GM19099 (cell line): ENCODE data around the gene BOD1L1.

Experiments
- POLR2A ChIP-seq: IDR thresholded peaks from 3 replicates; pipeline ENCODE4 v1.6.1; 2011; ENCODE audit warnings: low read depth; ENCODE audit not compliant: insufficient read length; ENCODE audit errors: extremely low read depth

The BOD1L1 gene

DNA sequence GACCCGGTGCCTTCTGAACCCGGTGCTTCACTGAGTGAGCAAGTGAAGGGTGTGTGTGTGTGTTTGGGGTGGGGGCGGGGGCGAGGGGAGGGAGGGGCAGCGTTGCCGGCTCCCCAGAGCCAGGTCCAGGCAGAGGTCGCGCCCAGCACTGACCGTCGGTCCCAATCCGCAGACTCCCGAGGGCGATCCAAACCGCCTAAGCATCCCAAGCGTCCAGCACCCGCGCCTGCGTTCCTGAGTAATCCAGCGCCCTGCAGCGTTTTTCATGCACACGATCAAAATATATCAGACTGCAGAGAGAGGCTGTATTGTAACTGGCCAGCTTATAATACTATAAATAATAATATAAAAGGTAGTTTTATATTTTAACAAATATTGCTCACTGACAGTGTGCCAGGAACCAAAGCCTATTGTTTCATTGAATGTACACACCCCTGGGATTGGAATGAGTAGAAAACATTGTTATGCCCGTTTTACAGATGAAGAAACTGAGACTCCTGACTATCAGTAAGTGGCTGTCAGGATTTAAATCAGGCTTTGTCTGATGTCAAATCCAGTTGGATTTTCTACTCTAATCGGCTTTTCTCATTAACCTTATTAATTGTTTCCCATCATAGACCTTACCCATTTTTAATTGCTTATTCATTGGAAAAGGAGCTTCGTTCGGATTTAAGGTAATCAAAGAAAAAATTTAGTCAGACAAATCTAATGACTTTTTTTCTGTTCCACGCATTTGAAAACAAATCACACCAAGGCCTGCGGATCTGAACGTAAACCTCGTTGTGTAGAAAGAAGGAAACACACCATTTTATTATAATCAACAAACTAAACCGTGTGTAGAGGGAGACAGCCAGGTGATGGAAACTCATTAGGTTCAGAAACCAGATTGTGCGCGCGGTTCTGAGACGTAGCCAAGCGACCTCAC, 79.2 kb downstream of the BOD1L1 start:
- TF ChIP-seq POLR2A: no peak

DNA sequence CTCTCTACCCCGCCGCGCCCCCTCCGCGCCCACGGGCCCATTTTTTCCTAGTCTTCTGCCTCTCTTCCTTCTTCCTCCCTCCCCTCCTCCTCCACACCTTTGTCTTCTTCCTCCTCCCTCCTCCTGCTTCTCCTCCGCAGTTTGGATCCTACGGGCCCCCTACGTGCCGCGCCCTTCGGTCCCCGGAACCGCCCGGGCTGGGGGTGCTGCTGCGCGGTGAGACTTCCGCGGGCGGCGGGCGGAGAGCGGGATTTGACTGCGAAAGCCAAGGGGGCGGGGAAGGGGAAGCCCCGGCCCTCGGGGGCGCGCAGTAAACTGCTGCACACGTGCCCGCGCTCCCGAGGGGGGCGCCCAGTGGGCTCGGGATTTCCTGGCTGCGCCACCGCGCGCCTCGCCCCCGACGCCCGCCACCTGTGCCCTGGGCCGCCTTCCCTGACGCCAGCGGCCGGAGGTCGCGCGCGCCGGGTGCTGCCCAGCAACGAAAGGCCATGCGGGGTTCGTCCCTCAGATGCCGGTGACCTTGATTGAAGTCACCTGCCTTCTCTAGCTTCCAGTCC, 80.0 kb downstream of the BOD1L1 start:
- TF ChIP-seq POLR2A: no peak

DNA sequence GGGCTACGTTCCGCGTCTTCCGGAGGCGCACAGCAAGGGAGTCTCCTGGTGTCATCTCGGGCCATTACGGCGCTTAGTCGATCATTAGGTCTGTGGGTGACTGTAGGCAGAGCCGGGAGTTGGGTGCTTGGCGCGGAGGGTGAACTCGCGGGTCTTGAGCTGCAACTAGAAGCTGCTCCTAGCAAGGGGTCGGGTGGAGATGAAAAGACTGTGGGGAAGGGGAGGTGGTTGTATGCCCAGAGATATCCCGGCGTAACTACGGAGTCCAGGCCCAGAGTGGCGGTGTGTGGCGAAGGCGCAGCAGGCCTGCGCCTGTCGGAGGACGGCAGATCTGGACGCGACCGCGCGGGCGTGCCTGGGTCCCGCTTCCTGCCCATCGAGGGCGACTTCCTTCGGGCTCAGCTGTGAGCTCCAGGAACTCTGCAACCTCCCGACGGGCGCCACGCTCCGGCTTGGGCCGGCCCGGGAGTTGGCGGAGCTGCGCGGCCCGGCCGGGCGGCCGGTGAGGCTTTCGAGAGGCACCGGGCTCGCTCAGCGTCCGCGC, 80.5 kb downstream of the BOD1L1 start:
- TF ChIP-seq POLR2A: no peak

DNA sequence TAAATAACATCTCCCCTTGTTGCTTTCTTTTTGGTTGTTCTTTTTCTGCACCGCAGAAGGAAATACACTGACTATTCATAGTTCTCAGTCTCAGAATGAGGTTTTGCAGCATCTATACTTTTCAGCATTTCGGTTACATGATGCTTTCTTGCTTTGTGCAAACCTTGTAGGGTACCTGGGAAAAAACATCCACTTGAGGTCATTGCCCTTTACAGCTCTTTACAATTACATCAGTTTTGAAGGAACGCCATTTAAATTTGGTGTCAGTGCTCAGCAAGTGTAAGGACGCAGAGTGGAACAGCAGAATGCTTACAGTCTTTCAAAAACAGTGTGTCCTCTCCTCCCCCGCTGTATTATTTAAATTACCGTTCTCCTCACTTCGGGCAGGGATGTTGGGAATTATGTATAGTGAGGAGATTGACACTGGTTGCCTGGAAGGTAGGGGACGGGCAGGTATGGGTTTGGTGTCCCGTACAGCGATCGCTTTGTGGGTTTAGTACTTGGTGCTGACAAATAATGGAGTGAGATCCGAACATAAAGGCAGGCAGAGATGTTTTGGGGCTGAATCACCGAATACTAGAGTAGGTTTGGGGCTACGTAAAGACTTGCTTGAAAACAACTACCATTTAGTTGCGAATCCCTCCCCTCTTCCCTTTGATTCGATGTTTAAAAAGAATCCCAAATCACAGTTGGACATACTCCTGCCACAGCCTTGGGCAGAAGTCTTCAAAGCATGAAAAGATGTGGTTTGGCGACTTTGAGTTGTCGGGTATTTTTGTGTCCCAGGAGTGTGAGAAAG, 81.2 kb downstream of the BOD1L1 start:
- no peak for TF ChIP-seq POLR2A

DNA sequence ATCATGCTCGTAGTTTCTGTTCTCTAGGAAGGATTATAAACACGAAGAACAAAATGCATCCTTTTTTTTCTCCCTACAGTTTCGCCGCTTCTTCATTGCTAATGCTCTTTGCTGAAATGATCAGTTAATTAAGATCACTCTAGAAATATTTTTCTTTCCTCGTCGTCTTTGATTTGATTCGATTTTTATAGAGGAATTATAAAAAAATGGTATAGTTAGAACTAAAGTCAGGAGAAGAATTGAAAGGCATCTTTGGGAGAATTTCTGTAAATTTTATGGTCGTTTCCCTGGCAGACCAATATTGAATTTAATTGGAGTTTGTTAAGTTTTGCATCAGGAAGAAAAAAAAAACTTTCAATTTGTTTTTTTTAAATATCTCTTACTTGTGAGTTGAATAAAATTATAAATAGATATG, 82.1 kb downstream of the BOD1L1 start:
- no peak for TF ChIP-seq POLR2A

DNA sequence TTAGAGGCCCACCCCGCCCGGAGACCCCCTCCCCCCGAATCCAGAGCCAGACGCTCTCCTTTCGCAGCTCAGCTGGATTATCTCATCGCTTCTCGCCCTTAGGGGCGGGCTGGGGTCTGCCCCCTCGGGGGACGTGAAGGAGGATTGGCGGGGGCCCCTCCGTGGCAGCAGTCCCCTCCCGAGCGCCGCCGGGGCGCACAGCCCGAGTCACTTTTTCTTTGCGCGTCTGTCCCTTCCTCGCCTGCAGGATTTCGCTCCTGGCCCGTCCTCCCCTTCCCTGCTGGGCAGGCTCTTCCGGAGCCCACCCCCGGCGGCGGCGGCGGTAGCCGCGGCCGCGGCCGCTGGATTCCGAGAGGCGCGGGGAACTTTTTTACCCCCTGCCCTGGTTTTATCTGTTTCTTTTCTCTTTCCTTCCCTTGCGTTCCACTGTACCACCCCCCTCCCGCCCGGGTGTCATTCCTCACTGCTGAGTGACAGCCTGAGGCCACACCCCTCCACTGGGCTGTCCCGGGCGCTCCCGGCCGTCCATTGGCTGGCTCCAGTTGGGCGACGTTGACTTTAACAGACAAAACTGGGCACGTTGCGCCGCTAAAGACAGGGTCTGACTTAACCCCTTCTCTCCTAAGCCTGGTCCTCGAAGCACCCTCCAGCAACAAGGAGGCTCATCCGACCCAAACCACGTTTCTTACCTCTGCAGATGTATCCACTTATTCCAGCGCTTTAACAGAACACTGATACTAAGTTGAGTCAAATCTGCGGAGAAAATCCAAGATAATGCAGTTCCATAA, 82.7 kb downstream of the BOD1L1 start:
- TF ChIP-seq POLR2A: no peak

DNA sequence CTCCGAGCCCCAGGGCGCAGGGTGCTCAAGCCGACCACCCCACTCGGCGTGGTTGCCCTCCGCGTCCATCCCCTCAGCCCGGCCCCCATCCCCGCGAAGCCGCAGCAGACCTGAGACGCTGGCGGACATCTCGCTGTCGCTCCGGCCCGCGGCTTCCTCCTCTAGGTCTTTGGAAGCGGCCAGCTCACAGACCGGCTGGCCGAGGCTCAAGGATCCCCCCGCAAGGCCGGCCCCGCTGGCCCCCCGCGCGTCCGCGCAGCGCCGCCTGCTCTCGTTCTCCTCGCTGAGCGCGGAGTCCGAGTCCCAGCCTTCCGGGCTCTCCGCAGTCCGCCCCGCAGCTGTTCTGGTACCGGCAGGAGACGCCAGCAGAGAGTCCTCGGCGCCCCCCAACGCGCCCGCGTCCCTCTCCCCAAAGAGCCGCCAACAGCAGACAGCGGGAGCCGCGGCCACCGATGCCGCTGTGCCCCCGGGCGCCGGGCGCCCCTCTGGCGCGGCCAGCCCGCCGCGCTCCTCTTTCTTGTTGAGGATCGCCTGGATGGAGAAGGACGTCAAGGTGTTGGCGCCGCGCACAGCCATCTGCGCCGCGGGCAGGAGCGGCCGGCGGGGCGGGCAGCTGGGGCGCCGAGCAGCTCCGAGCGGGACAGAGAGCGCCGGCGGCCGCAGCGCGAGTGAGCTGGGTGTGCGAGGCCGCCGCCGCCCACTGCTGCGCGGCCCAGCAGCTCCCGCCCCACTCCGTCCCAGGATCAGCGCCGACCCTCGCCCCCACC, 83.5 kb downstream of the BOD1L1 start, which contains the start of gene NKX3-2:
NKX3-2 (minus strand) TSS at position 670 of the 767 bp plus-strand sequence; CDS start at position 576, 94 bp downstream.
- TF ChIP-seq POLR2A: no peak

DNA sequence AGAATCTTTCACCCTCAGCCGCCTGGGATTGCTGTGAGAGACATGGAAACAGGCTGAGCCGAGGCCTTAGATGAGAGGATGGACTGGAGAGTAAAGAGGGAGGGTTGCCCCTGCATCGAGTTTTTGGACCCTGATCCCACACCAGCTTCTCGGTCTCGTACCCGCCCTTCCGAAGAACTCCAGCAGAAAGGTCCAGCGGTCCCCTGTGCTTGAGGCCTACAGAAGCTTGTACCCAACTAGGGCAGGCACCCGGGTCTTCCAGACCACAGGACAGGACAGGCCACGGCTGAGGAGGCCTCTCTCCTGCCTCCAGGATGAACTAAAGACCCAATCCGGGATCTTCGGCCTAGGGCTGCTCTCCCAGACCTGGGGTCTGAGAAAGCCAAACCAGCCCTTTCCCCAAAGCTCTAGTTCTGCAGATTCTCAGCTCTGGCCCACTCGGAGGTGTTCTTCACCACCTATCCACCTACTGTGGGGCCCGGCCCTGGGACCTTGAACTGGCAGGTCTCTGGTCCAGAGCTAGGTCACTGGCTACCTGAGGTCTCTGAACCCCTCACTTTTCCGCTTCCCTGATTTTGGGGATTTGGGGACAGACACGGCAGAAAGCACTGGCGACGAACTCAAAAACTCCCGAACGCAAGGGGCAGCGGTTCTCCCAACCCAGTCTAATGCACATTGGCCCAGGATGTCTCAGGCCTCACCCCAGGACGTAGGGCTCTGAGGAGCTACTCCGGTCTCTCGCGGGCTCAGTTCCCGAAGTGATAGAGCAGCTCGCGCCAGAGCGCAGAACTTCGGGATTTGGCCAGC, 84.3 kb downstream of the BOD1L1 start:
- no peak for TF ChIP-seq POLR2A

DNA sequence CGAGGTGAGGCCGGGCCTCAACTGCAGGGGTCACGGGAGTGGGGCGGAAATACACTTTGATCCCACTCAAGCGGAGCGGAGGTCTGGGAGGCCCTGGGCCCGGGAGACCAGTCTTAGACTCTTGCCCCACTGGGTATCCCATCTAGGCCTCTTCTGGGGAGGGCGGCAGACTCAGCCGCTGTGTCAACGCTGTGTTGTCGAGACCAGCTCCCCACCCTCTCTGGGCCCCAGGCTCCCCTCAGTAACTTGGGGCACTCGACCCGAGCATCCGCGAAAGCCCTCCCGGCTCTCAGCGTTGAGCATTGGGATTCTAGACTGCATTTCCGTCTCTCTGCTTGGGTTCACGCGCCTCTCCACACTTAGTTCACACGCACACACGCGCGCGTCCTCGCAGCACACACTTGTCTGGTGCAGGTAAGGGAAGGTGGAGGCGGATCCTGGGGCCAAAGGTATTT, 84.9 kb downstream of the BOD1L1 start:
- no peak for TF ChIP-seq POLR2A

DNA sequence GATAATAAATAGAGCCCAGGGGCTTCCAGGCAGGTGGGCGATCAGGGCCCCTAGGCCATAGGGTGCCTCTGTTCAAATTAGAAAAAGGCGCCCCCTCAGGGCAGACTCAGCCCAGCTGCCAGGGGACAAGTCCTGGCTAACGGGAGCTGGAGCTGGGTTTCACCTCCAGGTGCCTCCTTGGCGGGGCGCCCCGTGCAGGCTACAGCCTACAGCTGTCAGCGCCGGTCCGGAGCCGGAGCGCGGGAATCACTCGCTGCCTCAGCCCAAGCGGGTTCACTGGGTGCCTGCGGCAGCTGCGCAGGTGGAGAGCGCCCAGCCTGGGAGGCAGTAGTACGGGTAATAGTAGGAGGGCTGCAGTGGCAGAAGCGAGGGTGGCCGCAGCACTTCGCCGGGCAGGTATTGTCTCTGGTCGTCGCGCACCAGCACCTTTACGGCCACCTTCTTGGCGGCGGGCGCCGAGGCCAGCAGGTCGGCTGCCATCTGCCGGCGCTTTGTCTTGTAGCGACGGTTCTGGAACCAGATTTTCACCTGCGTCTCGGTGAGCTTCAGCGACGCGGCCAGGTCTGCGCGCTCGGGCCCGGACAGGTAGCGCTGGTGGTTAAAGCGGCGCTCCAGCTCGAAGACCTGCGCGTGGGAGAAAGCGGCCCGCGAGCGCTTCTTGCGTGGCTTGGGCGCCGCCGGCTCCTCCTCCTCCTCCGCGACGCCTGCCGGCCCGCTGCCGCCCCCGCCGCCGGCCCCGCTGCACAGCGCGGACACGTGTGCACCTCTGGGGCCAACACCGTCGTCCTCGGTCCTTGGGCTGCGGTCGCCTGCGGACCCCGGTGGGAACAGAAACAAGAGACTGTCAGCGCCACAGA, 85.6 kb downstream of the BOD1L1 start:
- no peak for TF ChIP-seq POLR2A

DNA sequence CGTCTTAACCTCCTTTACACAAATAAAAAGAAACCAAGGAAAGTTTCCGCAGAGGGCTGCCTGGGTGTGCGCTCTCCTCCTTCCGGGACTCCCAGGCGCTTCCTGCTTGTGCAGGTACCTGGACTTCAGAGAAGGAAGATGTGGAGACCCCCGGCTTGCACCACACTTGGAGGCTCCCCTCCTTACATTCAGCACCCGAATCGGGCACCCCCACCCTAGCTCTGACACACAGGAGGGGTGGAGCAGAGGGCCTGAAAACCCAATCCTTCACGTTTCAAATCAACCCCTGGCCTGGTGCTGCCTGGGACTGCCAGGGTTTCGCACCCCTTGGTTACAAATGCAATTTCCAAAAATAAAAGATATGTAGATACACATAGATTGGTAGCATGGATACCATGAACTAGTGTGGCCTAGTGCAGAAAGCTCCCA, 86.3 kb downstream of the BOD1L1 start:
- no peak for TF ChIP-seq POLR2A
